ENCODE measurements around the gene MTHFD2. TPM values are rescaled to one million over a fixed set of nuclear protein-coding genes. Genes with fewer than 3 reads are reported as not detected.

The MTHFD2 gene
- total RNA-seq, 2 donors from 2014 or later, result 93.3 to 216 TPM

- H3K9me3 ChIP-seq, result no peaks in the 10 kb centered on the region
- H3K36me3 ChIP-seq, result peaks cover 46% of the 10 kb centered on the region
- DNase-seq (ENCODE audit: low spot score) (no peak), ATAC-seq (ENCODE audit: insufficient number of reproducible peaks, low FRiP score, low read depth) (no peak)
- H3K27me3 ChIP-seq (replicated peaks; ENCODE audit: insufficient read depth), result no peaks in the 10 kb centered on the region
- no peak for TF ChIP-seq CTCF (IDR thresholded peaks at IDR 0.05)
- no peak overlapping the region for H3K4me3 ChIP-seq
- no peaks in the 10 kb centered on the region for H3K4me1 ChIP-seq (ENCODE audit: control insufficient read depth in 1 of 2, low read depth in 2 of 2)
- H3K27ac ChIP-seq, result no peak overlapping the region
These were observed 18.2 kb downstream of the MTHFD2 start for GRCh38 chr2:74216642-74217041.

- H3K27ac ChIP-seq, result no peak overlapping the region
- no peaks in the 10 kb centered on the region for H3K9me3 ChIP-seq
- H3K4me1 ChIP-seq (ENCODE audit: control insufficient read depth in 1 of 2, low read depth in 2 of 2), result peaks cover 6 to 8% of the 10 kb centered on the region in 2 donors
- no peak overlapping the region for H3K4me3 ChIP-seq
- DNase-seq (ENCODE audit: low spot score), result no peak
- ATAC-seq (ENCODE audit: insufficient number of reproducible peaks, low FRiP score, low read depth), result no peak
- H3K27me3 ChIP-seq (replicated peaks; ENCODE audit: insufficient read depth), result no peaks in the 10 kb centered on the region
- H3K36me3 ChIP-seq, result peaks cover 18% of the 10 kb centered on the region
- no peak for TF ChIP-seq CTCF (IDR thresholded peaks at IDR 0.05)
These were observed 21.6 kb downstream of the MTHFD2 start for GRCh38 chr2:74219846-74220486.

GRCh38 chr2:74221091-74221490 is 22.7 kb downstream of the MTHFD2 start:
- H3K4me3 ChIP-seq, result no peak overlapping the region
- no peaks in the 10 kb centered on the region for H3K27me3 ChIP-seq (replicated peaks; ENCODE audit: insufficient read depth)
- H3K36me3 ChIP-seq, result peaks cover 11% of the 10 kb centered on the region
- no peak for TF ChIP-seq CTCF (IDR thresholded peaks at IDR 0.05)
- no peak overlapping the region for H3K27ac ChIP-seq
- DNase-seq (ENCODE audit: low spot score), result no peak
- H3K9me3 ChIP-seq, result no peaks in the 10 kb centered on the region
- no peak for ATAC-seq (ENCODE audit: insufficient number of reproducible peaks, low FRiP score, low read depth)
- H3K4me1 ChIP-seq (ENCODE audit: control insufficient read depth in 1 of 2, low read depth in 2 of 2), result peaks cover 14 to 19% of the 10 kb centered on the region in 2 donors

GRCh38 chr2:74221604-74222299 is 23.3 kb downstream of the MTHFD2 start:
- no peaks in the 10 kb centered on the region for H3K27me3 ChIP-seq (replicated peaks; ENCODE audit: insufficient read depth)
- H3K9me3 ChIP-seq, result no peaks in the 10 kb centered on the region
- no peak overlapping the region for H3K27ac ChIP-seq
- DNase-seq (ENCODE audit: low spot score), result no peak
- no peak for TF ChIP-seq CTCF (IDR thresholded peaks at IDR 0.05)
- H3K4me1 ChIP-seq (ENCODE audit: control insufficient read depth in 1 of 2, low read depth in 2 of 2), result peaks cover 20 to 26% of the 10 kb centered on the region in 2 donors
- peaks cover 11% of the 10 kb centered on the region for H3K36me3 ChIP-seq
- no peak overlapping the region for H3K4me3 ChIP-seq
- no peak for ATAC-seq (ENCODE audit: insufficient number of reproducible peaks, low FRiP score, low read depth)

- no peak for ATAC-seq (ENCODE audit: insufficient number of reproducible peaks, low FRiP score, low read depth)
- TF ChIP-seq CTCF (IDR thresholded peaks at IDR 0.05), result no peak
- H3K27me3 ChIP-seq (replicated peaks; ENCODE audit: insufficient read depth), result no peaks in the 10 kb centered on the region
- no peak overlapping the region for H3K27ac ChIP-seq
- peaks cover 24 to 31% of the 10 kb centered on the region in 2 donors for H3K4me1 ChIP-seq (ENCODE audit: control insufficient read depth in 1 of 2, low read depth in 2 of 2)
- no peaks in the 10 kb centered on the region for H3K9me3 ChIP-seq
- no peak overlapping the region for H3K4me3 ChIP-seq
- DNase-seq (ENCODE audit: low spot score), result no peak
- H3K36me3 ChIP-seq, result peaks cover 11% of the 10 kb centered on the region
These were observed 23.9 kb downstream of the MTHFD2 start for GRCh38 chr2:74222300-74222650.

Measured in thoracic aorta (tissue), 2 donors.